HCT116 (cell line): ENCODE results near the gene PRPF18. TPM values are rescaled to one million over a fixed set of nuclear protein-coding genes. Genes with fewer than 3 reads are reported as not detected.

Source experiments
- ATAC-seq: fragments of 200-7000 bp; cut with Tn5 transposase; 2 replicates; pipeline ENCODE4 v1.9.1; 2020; ENCODE audit warnings: mild to moderate bottlenecking, moderate library complexity
- BruUV-seq: library from RNA; stranded (reverse); fragments of 400-500 nt; replicated peaks from 2 replicates; lab custom pipeline; 2021; lab: Mats Ljungman, UMichigan
- CTCF ChIA-PET: fragments of 300-600 bp; sonication (Branson Sonifier 250); formaldehyde crosslinking; loops from one replicate; lab custom pipeline; 2021; ENCODE audit warnings: antibody characterized with exemption; lab: Charles Lee
- POLR2A ChIA-PET: fragments of 300-600, 350-600 bp; sonication (Branson Sonifier 250); formaldehyde crosslinking; loops from one replicate; lab custom pipeline; 2021; ENCODE audit warnings: antibody characterized with exemption; lab: Charles Lee
- RAD21 ChIA-PET, 2 experiments: fragments of 300-600 bp; sonication (Branson Sonifier 250); formaldehyde crosslinking; loops; one replicate each; lab custom pipeline; 2023; ENCODE audit warnings: low total read pairs in 2 of 2; ENCODE audit not compliant: uncharacterized antibody in 2 of 2, unreplicated experiment in 2 of 2, low non-redundant PET in 1 of 2; lab: Charles Lee
- DNase-seq: peaks from one replicate; pipeline ENCODE4 v3.0.0-alpha.2; 2010; ENCODE audit warnings: low read depth, low spot score
- H2AFZ ChIP-seq: fragments of 200-600 bp; shearing (Covaris generic), sonication (generic); 2 replicates; pipeline ENCODE4 v1.6.1; 2017; ENCODE audit warnings: low read depth, mixed run types, mixed read lengths, antibody characterized with exemption, low read length; ENCODE audit not compliant: poor library complexity, severe bottlenecking
- H3K27ac ChIP-seq: 2 replicates; pipeline ENCODE4 v1.5.1; 2012; ENCODE audit warnings: low read depth, low read length
- H3K27me3 ChIP-seq: fragments of 200-600 bp; sonication (generic); 2 replicates; pipeline ENCODE4 v1.6.1; 2016; ENCODE audit warnings: mixed run types, low read length, mixed read lengths; ENCODE audit not compliant: insufficient read depth
- H3K36me3 ChIP-seq, 2 experiments: fragments of 200-500 bp in 1 of 2; fragments of 200-600 bp in 1 of 2; sonication (Bioruptor generic) in 1 of 2; sonication (generic) in 1 of 2; 2 replicates each; pipeline versions ENCODE4 v1.5.1 to v1.6.1; 2014 to 2016; ENCODE audit warnings: low read length in 2 of 2, inconsistent platforms in 1 of 2, mixed read lengths in 1 of 2, mixed run types in 1 of 2; ENCODE audit not compliant: insufficient read depth in 2 of 2, control insufficient read depth in 1 of 2
- H3K4me1 ChIP-seq, 2 experiments: fragments of 200-600 bp in 1 of 2; sonication (generic) in 1 of 2; 2 replicates each; pipeline versions ENCODE4 v1.5.1 to v1.6.1; 2012 to 2017; ENCODE audit warnings: low read length in 2 of 2, inconsistent platforms in 1 of 2, mild to moderate bottlenecking in 1 of 2, mixed read lengths in 1 of 2, mixed run types in 1 of 2, moderate library complexity in 1 of 2; ENCODE audit not compliant: insufficient read depth in 2 of 2, control insufficient read depth in 1 of 2
- H3K4me2 ChIP-seq: fragments of 200-600 bp; sonication (generic); 2 replicates; pipeline ENCODE4 v1.6.1; 2017; ENCODE audit warnings: mixed run types, low read length, mixed read lengths
- H3K4me3 ChIP-seq, 2 experiments: fragments of 200-600 bp in 1 of 2; sonication (generic) in 1 of 2; replicated peaks in 1 of 2; 2 replicates each; pipeline ENCODE4 v1.5.1; 2011 to 2016; ENCODE audit warnings: low read length in 2 of 2, control low read depth in 1 of 2, low read depth in 1 of 2, mild to moderate bottlenecking in 1 of 2, mixed read lengths in 1 of 2, mixed run types in 1 of 2
- H3K79me2 ChIP-seq: fragments of 200-600 bp; sonication (generic); 2 replicates; pipeline ENCODE4 v1.6.1; 2017; ENCODE audit warnings: mild to moderate bottlenecking, mixed run types, low read length, moderate library complexity, mixed read lengths; ENCODE audit not compliant: insufficient read depth
- H3K9ac ChIP-seq: fragments of 200-600 bp; sonication (generic); 2 replicates; pipeline ENCODE4 v1.6.1; 2016; ENCODE audit warnings: low read length, mixed read lengths
- H3K9me2 ChIP-seq: fragments of 200-600 bp; sonication (generic), shearing (Covaris generic); 2 replicates; pipeline ENCODE4 v1.6.1; 2017; ENCODE audit warnings: mixed run types, mild to moderate bottlenecking, moderate library complexity; ENCODE audit not compliant: insufficient read depth
- H3K9me3 ChIP-seq, 2 experiments: fragments of 200-500 bp in 1 of 2; fragments of 200-600 bp in 1 of 2; sonication (Bioruptor generic) in 1 of 2; sonication (generic) in 1 of 2; 2 replicates each; pipeline ENCODE4 v1.6.1; 2014 to 2017; ENCODE audit warnings: low read length in 2 of 2, mixed read lengths in 2 of 2, inconsistent platforms in 1 of 2, low read depth in 1 of 2, mild to moderate bottlenecking in 1 of 2, mixed run types in 1 of 2, moderate library complexity in 1 of 2; ENCODE audit not compliant: control insufficient read depth in 1 of 2, insufficient read depth in 1 of 2
- H4K20me1 ChIP-seq: fragments of 200-600 bp; sonication (generic), shearing (Covaris generic); 2 replicates; pipeline ENCODE4 v1.6.1; 2017; ENCODE audit warnings: mixed run types, mild to moderate bottlenecking, moderate library complexity; ENCODE audit not compliant: insufficient read depth
- CBX3 ChIP-seq: IDR thresholded peaks from 2 replicates; pipeline ENCODE4 v1.6.1; 2012; ENCODE audit warnings: low read depth
- EGR1 ChIP-seq: IDR thresholded peaks from 2 replicates; pipeline ENCODE4 v1.6.1; 2012; ENCODE audit warnings: low read depth
- EZH2phosphoT487 ChIP-seq: fragments of 200-600 bp; IDR thresholded peaks from 2 replicates; pipeline ENCODE4 v1.6.1; 2018; ENCODE audit warnings: antibody characterized with exemption, borderline replicate concordance
- POLR2A ChIP-seq: IDR thresholded peaks from 2 replicates; pipeline ENCODE4 v1.7.0; 2011; ENCODE audit warnings: borderline replicate concordance; ENCODE audit not compliant: insufficient read depth, insufficient read length; ENCODE audit errors: extremely low read depth
- REST ChIP-seq: IDR thresholded peaks from 2 replicates; pipeline ENCODE4 v1.6.1; 2012; ENCODE audit warnings: low read depth
- intact Hi-C: fragments of 100-400 bp; cut with micrococcal nuclease; formaldehyde crosslinking; loops from 2 replicates; pipeline ENCODE4 v1.10.0; 2022
- total RNA-seq: library from RNA; stranded (reverse); gene quantifications from one replicate; pipeline ENCODE4 v1.2.1, GENCODE V29; 2021; ENCODE audit not compliant: unreplicated experiment

The PRPF18 gene
- total RNA-seq, 1 experiment from 2014 or later: 16.2 TPM

GRCh38 chr10:13678101-13678843 is 91.5 kb downstream of the PRPF18 start:
- no peaks in the 10 kb centered on the region for H3K27me3 ChIP-seq
- H3K4me1 ChIP-seq: no peaks in the 10 kb centered on the region
- no peak overlapping the region for H2AFZ ChIP-seq
- no peak overlapping the region for H3K27ac ChIP-seq
- RAD21 ChIA-PET: no interaction called here
- H3K4me3 ChIP-seq: no peak overlapping the region
- H3K9me3 ChIP-seq: no peaks in the 10 kb centered on the region
- POLR2A ChIA-PET: no interaction called here
- H4K20me1 ChIP-seq: no peaks in the 10 kb centered on the region
- no peak overlapping the region for H3K4me2 ChIP-seq
- intact Hi-C loops: no loop called here
- no peaks in the 10 kb centered on the region for H3K9me2 ChIP-seq
- no TSS peak for BruUV-seq
- ATAC-seq (no peak), DNase-seq (no peak)
- H3K36me3 ChIP-seq: no peaks in the 10 kb centered on the region
- no peak for TF ChIP-seq CBX3
- no peak for TF ChIP-seq REST
- TF ChIP-seq EGR1: no peak
- TF ChIP-seq POLR2A: no peak
- TF ChIP-seq EZH2phosphoT487: no peak
- no peak overlapping the region for H3K9ac ChIP-seq
- H3K79me2 ChIP-seq: no peaks in the 10 kb centered on the region
- CTCF ChIA-PET: no interaction called here

Other genes with a start within 250 kb of the PRPF18 start
- gene SEPHS1, start 238.7 kb upstream of the PRPF18 start, total RNA-seq: 51.7 TPM
- gene BEND7, start 58.0 kb upstream of the PRPF18 start, total RNA-seq: 13.8 TPM